Gastrocnemius medialis (tissue), 4 donors: ENCODE data around the gene RAD50.

Experiments used
- POLR2A ChIP-seq, 2 donors: fragments of 450-650 bp; IDR thresholded peaks; one replicate each; pipeline ENCODE4 v1.6.1; 2017; ENCODE audit warnings: antibody characterized with exemption in 2 of 2, mild to moderate bottlenecking in 2 of 2, moderate library complexity in 2 of 2
- TF ChIP-seq, protein P1 (sequence below), 5 experiments: fragments of 450-650 bp in 3 of 5; fragments of 200-600 bp in 2 of 5; sonication (generic) in 2 of 5; IDR thresholded peaks in 4 of 5; conservative IDR thresholded peaks in 1 of 5; 1 replicate in 4 of 5; 2 replicates in 1 of 5; pipeline ENCODE4 v1.5.1; 2016 to 2019; ENCODE audit warnings: antibody characterized with exemption in 5 of 5, mild to moderate bottlenecking in 3 of 5, moderate library complexity in 3 of 5

- TF ChIP-seq, protein P1, sequence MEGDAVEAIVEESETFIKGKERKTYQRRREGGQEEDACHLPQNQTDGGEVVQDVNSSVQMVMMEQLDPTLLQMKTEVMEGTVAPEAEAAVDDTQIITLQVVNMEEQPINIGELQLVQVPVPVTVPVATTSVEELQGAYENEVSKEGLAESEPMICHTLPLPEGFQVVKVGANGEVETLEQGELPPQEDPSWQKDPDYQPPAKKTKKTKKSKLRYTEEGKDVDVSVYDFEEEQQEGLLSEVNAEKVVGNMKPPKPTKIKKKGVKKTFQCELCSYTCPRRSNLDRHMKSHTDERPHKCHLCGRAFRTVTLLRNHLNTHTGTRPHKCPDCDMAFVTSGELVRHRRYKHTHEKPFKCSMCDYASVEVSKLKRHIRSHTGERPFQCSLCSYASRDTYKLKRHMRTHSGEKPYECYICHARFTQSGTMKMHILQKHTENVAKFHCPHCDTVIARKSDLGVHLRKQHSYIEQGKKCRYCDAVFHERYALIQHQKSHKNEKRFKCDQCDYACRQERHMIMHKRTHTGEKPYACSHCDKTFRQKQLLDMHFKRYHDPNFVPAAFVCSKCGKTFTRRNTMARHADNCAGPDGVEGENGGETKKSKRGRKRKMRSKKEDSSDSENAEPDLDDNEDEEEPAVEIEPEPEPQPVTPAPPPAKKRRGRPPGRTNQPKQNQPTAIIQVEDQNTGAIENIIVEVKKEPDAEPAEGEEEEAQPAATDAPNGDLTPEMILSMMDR (IDR thresholded peaks at IDR 0.05 in 4 of 5, conservative IDR thresholded peaks at IDR 0.05 in 1 of 5): no peak
- TF ChIP-seq POLR2A (IDR thresholded peaks at IDR 0.05): no peak
Observed at GRCh38 chr5:132692632-132692967, 135.8 kb downstream of the RAD50 start.
